HepG2 (cell line): ENCODE measurements around the gene VNN1.

Source experiments
- BRD4 ChIP-seq: sonication (generic); formaldehyde crosslinking; IDR thresholded peaks from 2 replicates; pipeline ENCODE4 v1.4.0; 2020; ENCODE audit warnings: missing genetic modification reagents
- CEBPB ChIP-seq: IDR thresholded peaks from 2 replicates; pipeline ENCODE4 v1.6.1; 2011; ENCODE audit warnings: low read depth, low read length, improper control_type of control experiment, borderline replicate concordance
- GTF2F1 ChIP-seq: fragments of 150-350 bp; IDR thresholded peaks from 2 replicates; pipeline ENCODE4 v1.6.1; 2014; ENCODE audit warnings: low read length
- HNRNPL ChIP-seq: fragments of 200-400 bp; formaldehyde crosslinking; IDR thresholded peaks from 2 replicates; pipeline ENCODE4 v1.6.1; 2017; ENCODE audit warnings: mild to moderate bottlenecking, low read depth, low read length
- MYNN ChIP-seq: sonication (generic); formaldehyde crosslinking; IDR thresholded peaks from 2 replicates; pipeline ENCODE4 v1.4.0; 2020; ENCODE audit warnings: mild to moderate bottlenecking, low read depth, missing genetic modification reagents
- RAD21 ChIP-seq: fragments of 450-650 bp; formaldehyde crosslinking; IDR thresholded peaks from 2 replicates; pipeline ENCODE4 v1.5.0; 2020; ENCODE audit warnings: mild to moderate bottlenecking
- RAD51 ChIP-seq: fragments of 450-650 bp; IDR thresholded peaks from 2 replicates; pipeline ENCODE4 v1.6.1; 2016; ENCODE audit warnings: borderline replicate concordance
- TARDBP ChIP-seq: sonication (generic); formaldehyde crosslinking; IDR thresholded peaks from 2 replicates; pipeline ENCODE4 v1.8.0; 2022; ENCODE audit warnings: mild to moderate bottlenecking, missing genetic modification reagents
- TCF12 ChIP-seq, 2 experiments: fragments of 450-650 bp in 1 of 2; sonication (generic) in 1 of 2; formaldehyde crosslinking in 1 of 2; IDR thresholded peaks; 2 replicates each; pipeline versions ENCODE4 v1.6.1 to v1.8.0; 2017 to 2022; ENCODE audit warnings: antibody characterized with exemption in 1 of 2, mild to moderate bottlenecking in 1 of 2, missing genetic modification reagents in 1 of 2, moderate library complexity in 1 of 2
- TF ChIP-seq, protein P1 (sequence below): sonication (generic); formaldehyde crosslinking; IDR thresholded peaks from 2 replicates; pipeline ENCODE4 v1.5.0; 2020; ENCODE audit warnings: mild to moderate bottlenecking, missing genetic modification reagents, moderate library complexity
- TF ChIP-seq, protein P2 (sequence below), 2 experiments: fragments of 450-650 bp in 1 of 2; sonication (generic) in 1 of 2; formaldehyde crosslinking; IDR thresholded peaks; 2 replicates each; pipeline versions ENCODE4 v1.5.0 to v1.8.0; 2020 to 2022; ENCODE audit warnings: mild to moderate bottlenecking in 1 of 2, missing genetic modification reagents in 1 of 2

DNA sequence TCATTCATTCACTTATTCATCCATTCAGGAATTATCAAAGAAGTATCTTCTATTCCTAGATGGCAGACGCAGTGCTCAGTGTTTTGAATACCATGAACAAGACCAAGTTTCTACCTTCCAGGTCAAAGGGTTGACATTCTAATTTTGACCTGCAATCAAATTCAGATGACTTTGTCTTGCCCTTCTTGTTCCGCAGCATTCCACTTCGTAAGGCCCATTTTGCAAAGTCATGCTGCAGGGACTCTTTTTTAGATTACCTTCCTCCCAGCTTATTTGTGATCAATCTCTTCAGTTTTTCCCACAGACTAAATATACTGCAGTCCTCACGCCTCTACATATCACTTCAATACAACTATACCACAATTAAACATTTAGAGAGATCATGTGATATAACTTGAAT lies 47.7 kb downstream of the VNN1 start:
- TF ChIP-seq RAD51, result no peak
- no peak for TF ChIP-seq CEBPB
- TF ChIP-seq, protein P1, sequence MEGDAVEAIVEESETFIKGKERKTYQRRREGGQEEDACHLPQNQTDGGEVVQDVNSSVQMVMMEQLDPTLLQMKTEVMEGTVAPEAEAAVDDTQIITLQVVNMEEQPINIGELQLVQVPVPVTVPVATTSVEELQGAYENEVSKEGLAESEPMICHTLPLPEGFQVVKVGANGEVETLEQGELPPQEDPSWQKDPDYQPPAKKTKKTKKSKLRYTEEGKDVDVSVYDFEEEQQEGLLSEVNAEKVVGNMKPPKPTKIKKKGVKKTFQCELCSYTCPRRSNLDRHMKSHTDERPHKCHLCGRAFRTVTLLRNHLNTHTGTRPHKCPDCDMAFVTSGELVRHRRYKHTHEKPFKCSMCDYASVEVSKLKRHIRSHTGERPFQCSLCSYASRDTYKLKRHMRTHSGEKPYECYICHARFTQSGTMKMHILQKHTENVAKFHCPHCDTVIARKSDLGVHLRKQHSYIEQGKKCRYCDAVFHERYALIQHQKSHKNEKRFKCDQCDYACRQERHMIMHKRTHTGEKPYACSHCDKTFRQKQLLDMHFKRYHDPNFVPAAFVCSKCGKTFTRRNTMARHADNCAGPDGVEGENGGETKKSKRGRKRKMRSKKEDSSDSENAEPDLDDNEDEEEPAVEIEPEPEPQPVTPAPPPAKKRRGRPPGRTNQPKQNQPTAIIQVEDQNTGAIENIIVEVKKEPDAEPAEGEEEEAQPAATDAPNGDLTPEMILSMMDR, result no peak
- no peak for TF ChIP-seq BRD4 (CRISPR knock-in tag)
- TF ChIP-seq, protein P2, sequence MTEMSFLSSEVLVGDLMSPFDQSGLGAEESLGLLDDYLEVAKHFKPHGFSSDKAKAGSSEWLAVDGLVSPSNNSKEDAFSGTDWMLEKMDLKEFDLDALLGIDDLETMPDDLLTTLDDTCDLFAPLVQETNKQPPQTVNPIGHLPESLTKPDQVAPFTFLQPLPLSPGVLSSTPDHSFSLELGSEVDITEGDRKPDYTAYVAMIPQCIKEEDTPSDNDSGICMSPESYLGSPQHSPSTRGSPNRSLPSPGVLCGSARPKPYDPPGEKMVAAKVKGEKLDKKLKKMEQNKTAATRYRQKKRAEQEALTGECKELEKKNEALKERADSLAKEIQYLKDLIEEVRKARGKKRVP (CRISPR knock-in tag; IDR thresholded peaks at IDR 0.05), result no peak
- no peak for TF ChIP-seq TCF12 (IDR thresholded peaks at IDR 0.05)
- no peak for TF ChIP-seq TCF12 (CRISPR knock-in tag; IDR thresholded peaks at IDR 0.05)
- no peak for TF ChIP-seq TARDBP (CRISPR knock-in tag)
- TF ChIP-seq HNRNPL, result no peak
- no peak for TF ChIP-seq RAD21
- TF ChIP-seq MYNN (CRISPR knock-in tag), result no peak
- no peak for TF ChIP-seq GTF2F1
